ENCODE data around the gene PCGF2.
A peak's percentile ranks its signal among the peaks of the same experiment; 100 is the strongest.

The PCGF2 gene

DNA sequence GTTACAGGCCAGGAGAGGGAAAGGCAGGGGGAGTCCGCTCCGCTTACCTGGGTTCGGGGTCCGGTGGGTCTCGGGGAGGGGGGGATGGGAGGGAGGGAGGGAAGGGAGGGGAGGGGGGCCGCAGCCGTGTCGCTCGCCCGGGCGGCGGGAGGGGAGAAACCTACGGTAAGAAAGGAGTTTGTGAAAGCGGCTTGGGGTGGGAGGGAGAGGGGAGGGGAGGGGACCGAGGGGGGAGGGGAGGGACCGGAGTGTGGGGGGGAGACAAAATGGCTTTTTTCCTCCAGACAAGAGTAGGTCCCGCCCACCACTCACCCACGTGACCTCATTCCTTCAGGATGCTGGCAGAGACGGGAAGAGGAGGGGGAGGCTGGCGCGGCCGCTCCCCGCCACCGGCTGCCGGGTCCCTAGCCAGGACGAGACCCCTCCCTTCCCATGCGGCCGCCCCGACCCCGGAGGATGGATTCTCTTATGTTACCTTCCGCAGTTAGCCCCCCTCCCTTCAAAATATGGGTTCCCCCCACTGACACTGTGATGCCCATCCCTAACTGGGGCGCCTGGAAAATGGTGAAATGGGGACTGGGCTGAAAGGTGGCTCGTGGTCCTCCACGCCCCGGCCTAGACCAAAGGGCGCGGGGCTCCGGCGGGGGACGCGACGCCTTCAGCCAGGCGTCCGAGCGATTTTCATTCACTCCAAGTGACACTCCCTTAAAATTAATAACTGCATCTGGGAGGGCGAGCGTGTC, at the start of gene PCGF2 (continued):
- TF ChIP-seq, protein P1, sequence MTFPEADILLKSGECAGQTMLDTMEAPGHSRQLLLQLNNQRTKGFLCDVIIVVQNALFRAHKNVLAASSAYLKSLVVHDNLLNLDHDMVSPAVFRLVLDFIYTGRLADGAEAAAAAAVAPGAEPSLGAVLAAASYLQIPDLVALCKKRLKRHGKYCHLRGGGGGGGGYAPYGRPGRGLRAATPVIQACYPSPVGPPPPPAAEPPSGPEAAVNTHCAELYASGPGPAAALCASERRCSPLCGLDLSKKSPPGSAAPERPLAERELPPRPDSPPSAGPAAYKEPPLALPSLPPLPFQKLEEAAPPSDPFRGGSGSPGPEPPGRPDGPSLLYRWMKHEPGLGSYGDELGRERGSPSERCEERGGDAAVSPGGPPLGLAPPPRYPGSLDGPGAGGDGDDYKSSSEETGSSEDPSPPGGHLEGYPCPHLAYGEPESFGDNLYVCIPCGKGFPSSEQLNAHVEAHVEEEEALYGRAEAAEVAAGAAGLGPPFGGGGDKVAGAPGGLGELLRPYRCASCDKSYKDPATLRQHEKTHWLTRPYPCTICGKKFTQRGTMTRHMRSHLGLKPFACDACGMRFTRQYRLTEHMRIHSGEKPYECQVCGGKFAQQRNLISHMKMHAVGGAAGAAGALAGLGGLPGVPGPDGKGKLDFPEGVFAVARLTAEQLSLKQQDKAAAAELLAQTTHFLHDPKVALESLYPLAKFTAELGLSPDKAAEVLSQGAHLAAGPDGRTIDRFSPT (tag by site-specific recombination; IDR thresholded peaks at IDR 0.05), result peak; percentile 89
- TF ChIP-seq, protein P2, sequence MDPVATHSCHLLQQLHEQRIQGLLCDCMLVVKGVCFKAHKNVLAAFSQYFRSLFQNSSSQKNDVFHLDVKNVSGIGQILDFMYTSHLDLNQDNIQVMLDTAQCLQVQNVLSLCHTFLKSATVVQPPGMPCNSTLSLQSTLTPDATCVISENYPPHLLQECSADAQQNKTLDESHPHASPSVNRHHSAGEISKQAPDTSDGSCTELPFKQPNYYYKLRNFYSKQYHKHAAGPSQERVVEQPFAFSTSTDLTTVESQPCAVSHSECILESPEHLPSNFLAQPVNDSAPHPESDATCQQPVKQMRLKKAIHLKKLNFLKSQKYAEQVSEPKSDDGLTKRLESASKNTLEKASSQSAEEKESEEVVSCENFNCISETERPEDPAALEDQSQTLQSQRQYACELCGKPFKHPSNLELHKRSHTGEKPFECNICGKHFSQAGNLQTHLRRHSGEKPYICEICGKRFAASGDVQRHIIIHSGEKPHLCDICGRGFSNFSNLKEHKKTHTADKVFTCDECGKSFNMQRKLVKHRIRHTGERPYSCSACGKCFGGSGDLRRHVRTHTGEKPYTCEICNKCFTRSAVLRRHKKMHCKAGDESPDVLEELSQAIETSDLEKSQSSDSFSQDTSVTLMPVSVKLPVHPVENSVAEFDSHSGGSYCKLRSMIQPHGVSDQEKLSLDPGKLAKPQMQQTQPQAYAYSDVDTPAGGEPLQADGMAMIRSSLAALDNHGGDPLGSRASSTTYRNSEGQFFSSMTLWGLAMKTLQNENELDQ (tag by site-specific recombination; IDR thresholded peaks at IDR 0.05; ENCODE audit: low read depth), result no peak
- TF ChIP-seq SCRT1 (tag by site-specific recombination; IDR thresholded peaks at IDR 0.05; ENCODE audit: borderline replicate concordance) (no peak), ZNF248 (tag by site-specific recombination; IDR thresholded peaks at IDR 0.05) (no peak), ZNF600 (tag by site-specific recombination; IDR thresholded peaks at IDR 0.05) (no peak), ZBTB20 (tag by site-specific recombination; IDR thresholded peaks at IDR 0.05) (peak; percentile 33; the same call in 1 of the 2 replicates), ZSCAN16 (tag by site-specific recombination; IDR thresholded peaks at IDR 0.05) (no peak), KLF9 (tag by site-specific recombination; IDR thresholded peaks at IDR 0.05; ENCODE audit: low read depth) (peak; percentile 22; the same call in 1 of the 2 replicates), ZNF221 (tag by site-specific recombination; IDR thresholded peaks at IDR 0.05; ENCODE audit: borderline replicate concordance) (no peak), ZNF560 (tag by site-specific recombination; IDR thresholded peaks at IDR 0.05; ENCODE audit: borderline replicate concordance) (no peak), ZNF223 (tag by site-specific recombination; IDR thresholded peaks at IDR 0.05) (no peak), YY2 (tag by site-specific recombination; IDR thresholded peaks at IDR 0.05) (no peak), KLF10 (tag by site-specific recombination; IDR thresholded peaks at IDR 0.05) (0 out of 2 replicates have a peak, but pooled peaks have one; percentile 19), ZSCAN23 (tag by site-specific recombination; IDR thresholded peaks at IDR 0.05) (no peak), GLI4 (tag by site-specific recombination; IDR thresholded peaks at IDR 0.05) (no peak), SALL2 (tag by site-specific recombination; IDR thresholded peaks at IDR 0.05; ENCODE audit: borderline replicate concordance) (no peak), BCL11A (tag by site-specific recombination; IDR thresholded peaks at IDR 0.05; ENCODE audit: low read depth) (no peak), ZNF610 (tag by site-specific recombination; IDR thresholded peaks at IDR 0.05; ENCODE audit: borderline replicate concordance) (peak; percentile 84), REPIN1 (tag by site-specific recombination; IDR thresholded peaks at IDR 0.05; ENCODE audit: low read depth) (no peak), ZNF169 (tag by site-specific recombination; IDR thresholded peaks at IDR 0.05) (no peak), ZNF670 (tag by site-specific recombination; IDR thresholded peaks at IDR 0.05; ENCODE audit: low read depth) (no peak), ZEB2 (tag by site-specific recombination; IDR thresholded peaks at IDR 0.05) (peak; percentile 39; the same call in 1 of the 2 replicates)
- TF ChIP-seq, protein P3, sequence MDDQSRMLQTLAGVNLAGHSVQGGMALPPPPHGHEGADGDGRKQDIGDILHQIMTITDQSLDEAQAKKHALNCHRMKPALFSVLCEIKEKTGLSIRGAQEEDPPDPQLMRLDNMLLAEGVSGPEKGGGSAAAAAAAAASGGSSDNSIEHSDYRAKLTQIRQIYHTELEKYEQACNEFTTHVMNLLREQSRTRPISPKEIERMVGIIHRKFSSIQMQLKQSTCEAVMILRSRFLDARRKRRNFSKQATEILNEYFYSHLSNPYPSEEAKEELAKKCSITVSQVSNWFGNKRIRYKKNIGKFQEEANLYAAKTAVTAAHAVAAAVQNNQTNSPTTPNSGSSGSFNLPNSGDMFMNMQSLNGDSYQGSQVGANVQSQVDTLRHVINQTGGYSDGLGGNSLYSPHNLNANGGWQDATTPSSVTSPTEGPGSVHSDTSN (CRISPR knock-in tag; IDR thresholded peaks at IDR 0.05), result no peak
- TF ChIP-seq, protein P4, sequence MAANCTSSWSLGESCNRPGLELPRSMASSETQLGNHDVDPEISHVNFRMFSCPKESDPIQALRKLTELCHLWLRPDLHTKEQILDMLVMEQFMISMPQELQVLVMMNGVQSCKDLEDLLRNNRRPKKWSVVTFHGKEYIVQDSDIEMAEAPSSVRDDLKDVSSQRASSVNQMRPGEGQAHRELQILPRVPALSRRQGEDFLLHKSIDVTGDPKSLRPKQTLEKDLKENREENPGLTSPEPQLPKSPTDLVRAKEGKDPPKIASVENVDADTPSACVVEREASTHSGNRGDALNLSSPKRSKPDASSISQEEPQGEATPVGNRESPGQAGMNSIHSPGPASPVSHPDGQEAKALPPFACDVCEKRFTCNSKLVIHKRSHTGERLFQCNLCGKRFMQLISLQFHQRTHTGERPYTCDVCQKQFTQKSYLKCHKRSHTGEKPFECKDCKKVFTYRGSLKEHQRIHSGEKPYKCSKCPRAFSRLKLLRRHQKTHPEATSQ (tag by site-specific recombination; IDR thresholded peaks at IDR 0.05), result no peak
- TF ChIP-seq, protein P5, sequence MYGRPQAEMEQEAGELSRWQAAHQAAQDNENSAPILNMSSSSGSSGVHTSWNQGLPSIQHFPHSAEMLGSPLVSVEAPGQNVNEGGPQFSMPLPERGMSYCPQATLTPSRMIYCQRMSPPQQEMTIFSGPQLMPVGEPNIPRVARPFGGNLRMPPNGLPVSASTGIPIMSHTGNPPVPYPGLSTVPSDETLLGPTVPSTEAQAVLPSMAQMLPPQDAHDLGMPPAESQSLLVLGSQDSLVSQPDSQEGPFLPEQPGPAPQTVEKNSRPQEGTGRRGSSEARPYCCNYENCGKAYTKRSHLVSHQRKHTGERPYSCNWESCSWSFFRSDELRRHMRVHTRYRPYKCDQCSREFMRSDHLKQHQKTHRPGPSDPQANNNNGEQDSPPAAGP (tag by site-specific recombination; IDR thresholded peaks at IDR 0.05), result 0 out of 2 replicates have a peak, but pooled peaks have one; percentile 12
- TF ChIP-seq, protein P6, sequence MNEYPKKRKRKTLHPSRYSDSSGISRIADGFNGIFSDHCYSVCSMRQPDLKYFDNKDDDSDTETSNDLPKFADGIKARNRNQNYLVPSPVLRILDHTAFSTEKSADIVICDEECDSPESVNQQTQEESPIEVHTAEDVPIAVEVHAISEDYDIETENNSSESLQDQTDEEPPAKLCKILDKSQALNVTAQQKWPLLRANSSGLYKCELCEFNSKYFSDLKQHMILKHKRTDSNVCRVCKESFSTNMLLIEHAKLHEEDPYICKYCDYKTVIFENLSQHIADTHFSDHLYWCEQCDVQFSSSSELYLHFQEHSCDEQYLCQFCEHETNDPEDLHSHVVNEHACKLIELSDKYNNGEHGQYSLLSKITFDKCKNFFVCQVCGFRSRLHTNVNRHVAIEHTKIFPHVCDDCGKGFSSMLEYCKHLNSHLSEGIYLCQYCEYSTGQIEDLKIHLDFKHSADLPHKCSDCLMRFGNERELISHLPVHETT (tag by site-specific recombination; IDR thresholded peaks at IDR 0.05), result no peak
- TF ChIP-seq, protein P7, sequence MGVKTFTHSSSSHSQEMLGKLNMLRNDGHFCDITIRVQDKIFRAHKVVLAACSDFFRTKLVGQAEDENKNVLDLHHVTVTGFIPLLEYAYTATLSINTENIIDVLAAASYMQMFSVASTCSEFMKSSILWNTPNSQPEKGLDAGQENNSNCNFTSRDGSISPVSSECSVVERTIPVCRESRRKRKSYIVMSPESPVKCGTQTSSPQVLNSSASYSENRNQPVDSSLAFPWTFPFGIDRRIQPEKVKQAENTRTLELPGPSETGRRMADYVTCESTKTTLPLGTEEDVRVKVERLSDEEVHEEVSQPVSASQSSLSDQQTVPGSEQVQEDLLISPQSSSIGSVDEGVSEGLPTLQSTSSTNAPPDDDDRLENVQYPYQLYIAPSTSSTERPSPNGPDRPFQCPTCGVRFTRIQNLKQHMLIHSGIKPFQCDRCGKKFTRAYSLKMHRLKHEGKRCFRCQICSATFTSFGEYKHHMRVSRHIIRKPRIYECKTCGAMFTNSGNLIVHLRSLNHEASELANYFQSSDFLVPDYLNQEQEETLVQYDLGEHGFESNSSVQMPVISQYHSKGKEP (tag by site-specific recombination; IDR thresholded peaks at IDR 0.05), result no peak
